Renal cortex interstitium (tissue), 11 donors: ENCODE data around the gene LPIN1. TPM values are rescaled to one million over a fixed set of nuclear protein-coding genes. Genes with fewer than 3 reads are reported as not detected.
"Not testable (repeated sequence)": the region's sequence is repeated elsewhere in the genome, so short reads cannot be mapped to it uniquely, and the experiment has no call there.

Experiments used
- DNase-seq, 11 donors: peaks; one replicate each; pipeline ENCODE4 v3.0.0-alpha.2; 2013; ENCODE audit warnings: low read depth in 9 of 11, low spot score in 4 of 11; ENCODE audit errors: extremely low read depth in 1 of 11
- polyA plus RNA-seq, 3 donors: library from polyadenylated mRNA; unstranded; fragments of 120-200 nt; gene quantifications; one replicate each; pipeline ENCODE4 v1.2.1, GENCODE V29; 2013; ENCODE audit not compliant: insufficient read length in 3 of 3

LPIN1 gene
- polyA plus RNA-seq, 3 donors, result 19.8 to 26.4 (median 22.5) TPM

DNA sequence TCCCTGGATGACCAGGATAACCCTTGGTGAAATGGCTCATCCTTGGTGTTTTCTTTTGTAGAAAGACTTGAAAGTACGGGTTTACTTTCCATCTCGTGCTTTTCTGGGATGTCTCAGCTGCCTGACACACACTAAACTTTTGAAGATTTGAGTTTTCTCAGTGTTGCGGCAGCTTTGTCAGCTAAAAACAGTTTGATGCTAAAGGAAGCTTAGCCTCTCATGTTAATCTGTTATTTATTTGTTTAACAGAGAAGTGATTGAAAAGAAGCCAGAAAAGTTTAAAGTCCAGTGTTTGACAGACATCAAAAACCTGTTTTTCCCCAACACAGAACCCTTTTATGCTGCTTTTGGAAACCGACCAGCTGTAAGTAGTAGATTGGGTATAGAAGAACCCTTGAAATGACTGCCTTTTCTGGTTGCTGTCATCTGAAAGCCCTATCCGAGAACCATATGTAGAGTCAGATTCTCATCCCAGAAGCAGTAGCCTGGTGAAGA, 72.8 kb downstream of the LPIN1 start:
- no peak for DNase-seq

DNA sequence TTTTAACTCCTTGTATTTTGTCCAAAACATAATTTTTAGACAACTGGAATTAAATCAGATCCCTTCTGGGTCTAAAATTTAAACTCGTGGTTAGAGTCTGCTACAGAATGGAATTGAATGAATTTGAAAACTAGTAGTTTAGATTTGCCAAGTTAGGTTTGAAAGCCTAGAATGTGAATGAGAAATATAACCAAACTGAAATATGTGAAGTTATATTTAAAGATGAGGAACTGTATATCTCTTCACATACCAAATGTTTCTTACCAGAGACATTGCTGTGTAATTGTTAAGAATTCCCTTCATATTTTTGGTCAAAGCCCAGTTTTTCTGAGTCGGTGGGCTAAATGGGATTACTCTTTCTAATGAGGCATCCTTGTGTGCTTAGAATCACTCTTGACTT, 74.2 kb downstream of the LPIN1 start:
- DNase-seq, result no peak

DNA sequence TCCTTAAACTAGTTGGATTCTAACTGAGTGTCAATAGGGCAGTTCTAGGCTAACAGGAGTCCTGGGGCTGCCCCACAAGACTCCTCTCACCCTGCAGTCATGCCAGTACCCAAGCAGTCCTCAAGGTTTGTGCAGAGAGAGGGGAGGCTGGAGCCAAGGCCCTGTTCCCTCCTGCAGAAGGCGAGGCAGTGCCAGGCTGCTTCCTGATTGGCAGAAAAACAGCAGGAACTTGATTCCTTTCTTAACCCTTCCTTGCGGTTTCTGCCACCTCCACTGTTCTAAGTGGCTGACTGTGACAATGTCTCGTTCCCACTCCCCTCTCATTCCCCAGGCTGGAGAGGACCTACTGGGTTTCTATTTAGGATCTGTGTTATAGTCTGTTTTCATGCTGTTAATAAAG, 75.3 kb downstream of the LPIN1 start:
- no peak for DNase-seq

DNA sequence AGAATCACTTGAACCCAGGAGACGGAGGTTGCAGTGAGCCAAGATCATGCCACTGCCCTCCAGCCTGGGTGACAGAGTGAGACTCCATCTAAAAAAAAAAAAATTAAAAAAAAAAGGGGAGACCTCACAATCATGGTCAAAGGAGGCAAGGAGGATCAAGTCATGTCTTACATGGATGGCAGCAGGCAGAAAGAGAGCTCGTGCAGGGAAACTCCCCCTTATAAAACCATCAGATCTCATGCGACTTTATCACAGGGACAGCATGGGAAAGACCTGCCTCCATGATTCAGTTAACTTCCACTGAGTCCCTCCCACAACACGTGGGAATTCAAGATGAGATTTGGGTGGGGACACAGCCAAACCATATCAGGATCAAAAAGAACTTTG, 75.9 kb downstream of the LPIN1 start:
- DNase-seq, result not testable (repeated sequence)

DNA sequence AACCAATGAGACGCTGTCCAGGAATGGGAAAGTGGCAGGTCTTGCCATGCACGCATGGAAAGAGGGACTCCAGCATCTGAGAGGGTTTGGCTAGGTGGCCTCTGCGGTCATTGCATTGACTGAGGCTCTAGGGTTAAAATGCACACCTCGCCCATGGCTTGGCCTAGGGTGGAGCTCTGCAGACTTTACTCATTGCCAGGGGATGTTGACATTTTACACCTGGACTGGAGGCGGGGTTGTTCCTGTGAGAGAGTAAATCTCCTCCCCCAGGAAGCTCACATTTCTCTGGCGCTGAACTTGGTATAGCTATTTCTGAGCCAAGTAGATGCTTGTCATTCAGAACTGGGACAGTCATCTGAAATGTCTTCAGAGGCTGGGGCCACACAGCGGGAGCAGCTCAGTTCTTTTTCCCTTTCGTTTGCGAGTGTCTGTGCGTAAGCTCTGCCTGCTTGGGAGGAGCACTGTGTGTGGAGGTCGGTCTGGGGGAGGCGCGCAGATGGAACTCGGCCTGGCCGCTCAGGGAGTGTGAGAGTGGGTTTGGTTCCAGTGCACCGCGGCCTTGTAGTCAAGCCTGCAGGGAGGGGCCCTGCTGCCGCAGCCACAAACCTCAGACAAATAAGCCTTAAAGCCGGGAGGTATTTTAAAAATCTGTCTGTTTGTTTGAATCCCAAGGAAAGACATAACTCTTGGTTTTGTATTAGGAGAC, 76.5 kb downstream of the LPIN1 start:
- peak in 1 of 11 donors; percentile 15 for DNase-seq

DNA sequence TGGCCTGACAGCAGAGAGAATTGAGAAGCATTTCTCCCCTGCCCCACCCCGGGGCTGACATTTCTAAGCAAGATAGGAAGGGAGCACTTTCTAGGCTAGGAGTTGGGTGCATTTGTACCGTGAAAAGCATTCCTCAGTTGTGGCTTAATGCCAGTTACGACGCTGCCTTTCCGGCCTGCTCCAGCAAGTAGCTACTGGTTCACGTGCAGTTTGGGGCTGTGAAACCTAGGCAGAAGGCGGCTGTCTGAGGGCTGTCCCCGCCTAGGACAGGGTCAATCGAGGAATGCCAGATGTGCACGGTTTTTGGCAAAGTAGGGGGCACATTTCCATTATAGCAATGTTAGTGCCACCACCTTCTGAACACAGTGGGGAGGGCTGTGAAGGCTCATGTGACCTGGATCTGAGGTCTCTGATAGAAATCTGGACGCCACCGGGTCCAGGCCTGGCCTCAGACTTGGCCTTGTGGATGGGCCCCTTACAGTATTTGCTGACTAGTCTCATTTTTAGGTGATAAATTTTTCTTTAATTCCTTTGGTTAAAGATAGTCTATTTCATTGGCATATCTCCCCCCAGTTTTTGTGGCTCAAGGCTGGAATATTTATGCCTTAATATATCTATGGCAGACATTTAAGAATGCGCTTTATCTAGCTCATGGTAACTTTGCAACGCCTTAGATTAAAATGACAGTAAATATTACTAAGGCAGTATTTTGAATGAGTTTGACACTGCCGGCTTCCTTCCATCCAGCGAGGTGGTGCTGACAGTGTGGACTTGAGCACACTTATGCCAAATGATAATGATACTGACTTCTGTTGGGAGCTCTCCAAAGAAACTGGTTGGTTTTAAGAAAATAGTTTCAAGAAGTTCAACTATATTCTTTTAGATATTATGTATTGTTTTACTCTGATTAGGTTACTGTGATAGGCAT, 78.7 kb downstream of the LPIN1 start:
- DNase-seq, result no peak

DNA sequence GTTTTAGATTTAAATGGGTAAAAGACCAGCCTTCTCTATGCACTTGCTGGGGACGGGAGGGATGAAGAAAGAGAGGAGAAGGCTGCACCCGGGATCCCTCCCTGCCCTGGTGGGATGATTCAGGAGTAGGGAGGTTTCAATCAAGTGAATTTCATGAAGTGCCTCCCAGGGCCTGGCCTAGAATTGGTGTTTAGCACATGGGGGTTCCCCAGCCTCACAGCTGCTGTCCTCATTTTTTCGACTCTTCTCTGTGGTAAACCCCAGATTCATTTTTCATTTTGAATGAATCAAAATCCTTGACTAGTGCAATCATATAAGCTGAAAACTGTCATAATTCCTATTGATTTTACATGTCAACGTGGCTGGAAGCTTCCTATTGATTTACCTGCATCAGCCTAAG, 81.1 kb downstream of the LPIN1 start:
- DNase-seq, result no peak

DNA sequence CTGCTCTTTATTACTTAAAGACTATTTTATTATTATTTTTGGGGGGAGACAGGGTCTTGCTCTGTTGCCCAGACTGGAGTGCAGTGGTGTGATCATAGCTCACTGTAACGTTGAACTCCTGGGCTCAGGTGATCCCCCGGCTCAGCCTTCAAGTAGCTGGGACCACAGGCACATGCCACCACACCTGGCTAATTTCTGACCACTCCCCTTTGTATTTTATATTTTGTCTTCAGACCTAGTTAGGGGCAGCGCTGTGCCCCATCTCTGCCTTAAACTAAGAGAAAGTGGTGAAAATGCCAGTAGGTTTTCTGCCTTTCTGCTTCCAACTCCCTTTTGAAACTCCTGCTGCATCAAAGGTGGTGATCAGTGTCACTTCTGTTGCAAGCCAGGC, 82.5 kb downstream of the LPIN1 start:
- no peak for DNase-seq

DNA sequence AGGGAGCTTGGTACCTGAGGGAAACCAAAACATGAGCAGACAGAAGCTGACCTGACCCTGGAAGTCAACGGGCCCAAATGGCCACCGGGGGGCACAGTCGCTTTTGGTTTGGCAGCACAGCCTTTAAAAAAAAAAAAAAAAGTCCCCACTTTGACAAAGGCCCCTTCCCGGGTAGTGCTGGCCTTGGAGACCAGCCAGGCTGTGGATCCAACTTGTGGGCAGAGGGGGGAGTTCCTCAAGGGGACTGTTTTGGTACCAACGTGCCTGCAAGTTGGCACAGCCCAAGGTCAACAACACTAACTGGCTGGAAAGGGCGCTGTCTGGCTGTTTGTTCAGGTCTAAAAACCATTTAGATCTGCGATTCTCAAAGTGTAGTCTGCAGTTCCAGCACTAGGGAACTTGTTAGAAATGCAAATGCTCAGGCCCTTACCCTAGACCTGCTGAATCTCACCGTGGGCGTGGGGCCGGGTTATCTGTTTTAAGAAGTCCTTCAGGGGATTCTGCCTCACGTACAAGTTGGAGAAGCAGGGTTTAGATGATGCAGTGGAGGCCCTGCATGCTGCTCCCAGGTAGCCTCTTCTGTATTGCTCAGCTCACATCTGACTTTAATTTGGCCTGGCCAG, 83.0 kb downstream of the LPIN1 start:
- DNase-seq, result peak in 10 of 11 donors; percentile 42 to 68 (median 54)

DNA sequence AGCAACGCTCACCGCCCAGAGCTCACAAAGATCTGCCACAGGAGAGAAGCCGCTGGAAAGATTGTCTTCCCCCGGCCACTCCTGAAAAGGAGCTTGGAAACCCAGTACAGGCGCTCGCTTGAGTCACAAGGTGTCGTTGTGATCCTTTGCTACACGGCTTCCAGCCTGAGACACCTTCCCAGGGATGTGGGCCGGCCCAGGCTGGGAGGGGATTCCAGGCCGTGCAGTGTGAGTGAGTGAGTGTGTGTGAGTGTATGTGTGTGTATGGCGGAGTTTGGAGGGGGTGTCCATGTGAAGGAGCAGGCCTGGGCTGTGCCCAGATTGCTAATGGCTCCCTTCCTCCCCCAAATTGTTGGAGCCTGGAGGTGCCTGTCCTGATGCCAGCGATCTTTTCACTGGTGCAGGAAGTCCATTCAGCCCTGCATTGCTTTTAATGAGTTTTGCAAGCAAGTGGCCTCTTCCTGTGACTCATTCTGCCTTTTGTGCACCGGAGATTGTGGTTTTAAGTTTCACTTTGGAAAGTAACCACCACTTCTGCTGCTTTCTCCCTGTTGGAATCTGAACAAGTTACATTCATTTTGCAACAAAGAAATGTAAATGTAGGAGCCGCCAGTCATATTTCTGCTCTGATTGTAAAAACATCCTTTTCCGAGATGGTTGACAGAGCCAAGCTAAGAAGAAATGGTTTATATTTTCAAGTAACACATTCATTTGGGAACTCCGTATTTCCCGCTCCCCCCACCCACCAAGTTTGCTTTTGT, 83.7 kb downstream of the LPIN1 start:
- peak; percentile 68 to 87 (median 77) for DNase-seq

DNA sequence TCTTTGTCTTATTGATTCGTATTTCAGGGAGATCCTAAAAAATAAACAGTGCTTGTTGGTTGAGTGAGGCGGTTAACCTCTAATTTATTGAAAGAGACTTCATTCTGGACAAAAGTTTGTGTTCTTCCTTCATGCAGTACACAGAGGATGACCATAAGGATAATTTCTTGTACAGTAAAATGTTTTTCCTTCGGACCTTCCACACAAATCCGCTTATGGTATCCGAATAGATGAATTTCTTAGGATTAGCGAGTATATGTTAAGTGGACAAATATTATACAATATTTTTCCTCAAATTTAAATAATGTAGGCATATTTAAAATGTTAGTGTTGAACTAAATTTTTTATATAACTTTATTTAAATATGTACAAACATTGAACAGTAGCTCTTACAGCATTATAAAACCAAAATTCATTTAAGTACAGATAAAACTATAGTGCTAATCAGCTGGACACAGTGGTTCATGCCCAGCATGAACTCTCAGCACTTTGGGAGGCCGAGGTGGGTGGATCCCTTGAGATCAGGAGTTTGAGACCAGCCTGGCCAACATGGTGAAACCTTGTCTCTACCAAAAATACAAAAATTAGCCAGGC, 84.4 kb downstream of the LPIN1 start:
- DNase-seq, result peak in 1 of 11 donors; percentile 24

DNA sequence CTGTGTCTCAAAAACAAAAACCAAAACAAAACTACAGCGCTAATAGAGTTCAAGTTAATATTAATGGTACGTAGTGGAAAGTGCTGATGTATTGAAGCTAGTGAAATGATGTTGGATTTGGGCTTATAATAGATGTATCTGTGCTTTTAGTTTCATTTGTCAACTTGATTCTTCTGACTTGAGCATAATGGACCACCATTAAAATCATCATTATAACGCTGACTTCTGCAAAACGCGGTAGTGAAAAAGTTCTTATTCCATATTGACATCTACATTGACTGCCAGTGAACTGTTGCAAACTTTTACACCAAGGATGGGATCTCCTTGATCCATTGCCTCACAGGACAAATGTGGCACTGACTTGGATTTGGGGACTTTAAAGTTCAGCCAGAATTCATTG, 85.0 kb downstream of the LPIN1 start:
- no peak for DNase-seq

DNA sequence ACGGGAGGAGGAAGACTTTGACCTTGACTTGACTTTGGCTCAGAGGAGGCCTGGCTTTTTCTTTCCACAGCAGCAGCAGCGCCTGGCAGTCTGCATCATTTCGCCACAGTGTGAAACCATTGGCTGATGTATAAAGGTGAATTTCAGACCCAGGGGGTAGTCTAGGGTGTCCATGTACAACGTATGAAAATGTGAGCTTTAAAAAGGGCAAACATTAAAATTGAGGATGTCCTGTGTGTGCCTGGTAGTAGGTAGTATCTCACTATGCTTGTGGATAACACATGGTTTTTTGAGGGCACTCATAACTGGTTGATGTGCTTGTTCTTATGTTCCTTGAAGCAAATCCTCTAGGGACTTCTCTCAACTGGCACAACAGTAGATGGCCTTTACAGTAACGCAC, 86.1 kb downstream of the LPIN1 start:
- DNase-seq, result no peak

DNA sequence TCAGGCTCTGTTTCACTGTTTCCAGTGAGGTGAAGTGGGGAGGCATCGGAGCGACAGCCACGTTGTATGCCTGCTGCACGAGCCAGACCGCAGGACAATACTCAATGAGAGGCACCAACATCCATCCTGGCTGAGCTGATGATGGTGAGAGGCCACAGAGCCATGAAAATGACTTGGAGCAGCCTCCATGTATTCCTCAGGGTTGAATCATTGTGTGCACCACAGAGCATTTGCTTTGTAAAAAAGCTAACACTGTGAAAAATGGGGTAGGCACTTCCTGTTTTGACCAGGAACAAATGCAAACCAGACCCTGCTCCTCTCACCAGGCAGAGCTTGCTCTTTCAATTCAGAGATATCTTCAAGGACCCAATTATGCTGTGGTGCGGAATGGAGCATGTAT, 87.2 kb downstream of the LPIN1 start:
- no peak for DNase-seq

DNA sequence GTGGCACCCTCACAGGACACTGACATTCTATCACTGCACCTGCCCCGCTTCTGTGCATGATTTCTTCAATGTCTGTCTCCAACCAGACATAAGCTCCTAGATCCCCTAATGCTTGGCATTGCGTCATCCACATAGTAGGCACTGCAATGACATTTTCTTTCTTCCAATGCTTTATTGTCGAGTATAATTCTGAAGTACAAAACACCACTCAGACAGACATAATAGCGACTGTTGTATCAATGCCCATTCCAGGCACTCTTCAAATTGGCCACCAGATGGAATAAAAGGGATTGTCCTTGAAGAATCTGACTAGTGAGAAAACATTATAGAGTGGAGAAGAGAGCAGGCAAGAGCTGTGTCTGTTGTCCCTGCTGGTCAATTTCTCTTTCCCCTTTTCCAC, 89.0 kb downstream of the LPIN1 start:
- DNase-seq, result no peak

DNA sequence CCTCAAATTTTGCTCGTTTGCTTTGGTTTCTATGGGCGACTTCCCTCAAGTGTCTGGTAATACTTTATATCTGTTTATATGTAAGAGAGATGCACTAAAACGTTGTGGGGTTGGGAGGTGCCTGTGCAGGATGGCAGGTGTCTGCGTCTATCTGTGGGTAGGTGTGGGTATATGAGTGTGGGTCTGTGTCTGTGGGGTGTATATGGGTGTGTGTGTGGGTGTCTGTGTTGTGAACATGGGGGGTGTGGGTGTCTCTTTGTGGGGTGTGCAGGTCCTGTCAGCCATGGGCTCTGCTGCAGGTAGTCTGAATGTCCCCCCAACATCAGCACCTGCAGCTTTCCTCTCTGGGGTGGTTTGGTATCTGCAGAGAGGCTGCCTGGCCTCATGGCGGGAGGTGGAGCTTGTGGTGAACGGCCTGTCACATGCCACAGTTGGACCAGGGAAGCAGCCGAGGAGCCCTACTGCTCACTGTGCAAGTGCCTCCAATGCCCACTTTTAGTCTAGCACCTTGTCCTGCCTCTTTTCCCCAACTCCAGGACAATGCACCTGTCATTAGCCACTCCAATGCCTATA, 90.3 kb downstream of the LPIN1 start:
- DNase-seq, result no peak

DNA sequence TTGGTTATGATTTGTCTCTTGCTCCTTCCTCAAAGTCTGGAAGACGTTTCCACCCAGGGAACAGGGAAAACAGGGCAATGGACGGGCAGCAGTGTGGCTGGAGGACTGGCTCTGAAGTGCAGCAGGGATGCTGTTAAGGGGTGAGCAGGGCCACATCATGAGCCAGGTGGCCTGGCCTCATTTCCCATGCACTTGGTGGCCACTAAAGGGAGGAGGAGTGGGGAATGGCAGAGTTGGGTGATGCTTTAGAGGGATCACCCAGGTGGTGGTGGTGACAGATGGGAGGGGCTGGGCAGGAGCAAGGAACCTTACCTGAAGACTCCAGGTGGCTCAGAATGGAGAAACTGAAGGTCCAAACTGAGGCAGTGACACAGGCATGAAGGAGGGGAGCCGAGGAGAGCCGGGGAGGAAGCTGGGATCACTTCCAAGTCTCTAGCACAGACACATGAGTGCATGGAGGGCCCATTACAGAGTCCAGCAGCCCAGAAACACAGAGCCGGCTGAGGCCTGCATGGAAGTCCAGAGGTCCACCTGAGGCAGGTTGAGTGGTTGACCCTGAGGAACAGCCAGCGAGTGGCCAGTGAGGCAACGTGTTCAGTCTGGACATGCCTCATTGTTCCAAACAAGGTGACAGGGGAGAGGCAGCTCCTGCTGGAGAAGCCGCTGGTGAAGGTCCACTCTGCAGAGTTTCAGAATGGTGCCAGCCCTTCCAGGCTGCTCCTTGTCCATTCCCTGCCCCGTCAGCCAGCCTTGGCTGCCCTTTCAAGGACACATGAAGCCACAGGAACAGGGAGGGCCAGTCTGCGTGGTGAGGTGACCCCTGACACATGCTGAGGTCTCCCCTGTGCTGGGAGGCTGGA, 91.7 kb downstream of the LPIN1 start:
- no peak for DNase-seq

DNA sequence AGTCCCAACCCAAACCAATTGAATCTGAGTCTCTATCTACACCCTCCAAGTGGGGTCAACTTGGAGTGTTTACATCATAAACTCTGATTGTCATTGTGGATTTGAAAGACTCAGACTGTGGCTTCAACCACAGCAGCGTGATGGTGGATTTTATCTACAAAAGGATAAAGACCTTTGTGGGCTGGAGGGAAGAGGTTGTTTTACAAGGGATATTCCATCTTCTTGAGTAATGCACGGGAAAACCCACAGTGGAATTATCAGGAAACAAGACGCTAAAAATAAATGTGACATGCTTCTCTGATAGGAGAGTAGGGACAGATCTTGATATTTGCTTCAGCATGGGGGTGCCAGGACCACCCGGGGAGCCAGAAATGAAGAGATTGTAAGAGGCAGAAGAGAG, 93.5 kb downstream of the LPIN1 start:
- DNase-seq, result no peak
